Chondrocyte (in vitro differentiated cells): Measurements from ENCODE around the gene PTPN12. TPM values are rescaled to one million over a fixed set of nuclear protein-coding genes. Genes with fewer than 3 reads are reported as not detected.
"Not testable (repeated sequence)": the region's sequence is repeated elsewhere in the genome, so short reads cannot be mapped to it uniquely, and the experiment has no call there.

ENCODE experiments used
- DNase-seq: peaks from one replicate; pipeline ENCODE4 v3.0.0; 2021; ENCODE audit warnings: mixed read lengths, low spot score
- H3K27ac Mint-ChIP-seq: one replicate; pipeline ENCODE4 v1.8.0; 2021; ENCODE audit warnings: mild to moderate bottlenecking, moderate library complexity, mixed read lengths; ENCODE audit not compliant: unreplicated experiment
- H3K27me3 Mint-ChIP-seq: 2 replicates; pipeline ENCODE4 v1.8.0; 2021; ENCODE audit warnings: low read depth, mixed read lengths
- H3K36me3 Mint-ChIP-seq: 2 replicates; pipeline ENCODE4 v1.8.0; 2021; ENCODE audit warnings: low read depth, mixed read lengths
- H3K4me1 Mint-ChIP-seq: 2 replicates; pipeline ENCODE4 v1.8.0; 2021; ENCODE audit warnings: low read depth, mild to moderate bottlenecking, mixed read lengths
- H3K4me3 Mint-ChIP-seq: one replicate; pipeline ENCODE4 v1.8.0; 2021; ENCODE audit warnings: mild to moderate bottlenecking, moderate library complexity, mixed read lengths; ENCODE audit not compliant: unreplicated experiment
- H3K9me3 Mint-ChIP-seq: 2 replicates; pipeline ENCODE4 v1.8.0; 2021; ENCODE audit warnings: low read depth, mixed read lengths
- CTCF ChIP-seq: fragments of 200-600 bp; sonication (generic); IDR thresholded peaks from 2 replicates; pipeline ENCODE4 v1.5.0; 2021; ENCODE audit warnings: antibody characterized with exemption, mild to moderate bottlenecking, moderate library complexity
- total RNA-seq: library from RNA; stranded (reverse); gene quantifications from 3 replicates; pipeline ENCODE4 v1.2.1, GENCODE V29; 2021

Gene PTPN12
- total RNA-seq, 1 donor from 2014 or later: 68.2 TPM

DNA sequence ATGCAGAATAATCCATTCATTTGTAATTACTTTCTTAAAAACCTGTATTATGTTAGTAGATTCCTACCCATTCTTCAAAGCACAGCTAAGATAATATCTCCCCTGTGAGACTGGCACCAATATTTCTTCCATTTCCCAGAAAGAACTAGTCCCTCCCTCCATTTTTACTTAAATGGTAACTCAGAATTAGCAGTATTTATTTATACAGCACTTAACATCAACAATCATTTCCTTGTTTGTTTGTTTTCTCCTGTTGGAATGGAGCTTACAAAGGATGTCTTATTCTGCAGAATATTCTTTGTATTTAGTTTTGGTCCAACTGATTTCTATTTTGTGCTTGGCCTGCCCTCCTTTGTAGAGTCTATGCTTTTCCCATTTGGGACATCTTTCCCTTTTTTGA lies 32.1 kb upstream of the PTPN12 start:
- DNase-seq: no peak
- Mint-ChIP-seq H3K4me1 (peaks cover 3% of the 10 kb centered on the region), H3K27me3 (no peaks in the 10 kb centered on the region), H3K4me3 (no peak overlapping the region), H3K9me3 (no peaks in the 10 kb centered on the region), H3K36me3 (no peaks in the 10 kb centered on the region), H3K27ac (no peak overlapping the region)
- no peak for TF ChIP-seq CTCF

- H3K4me1 Mint-ChIP-seq: no peaks in the 10 kb centered on the region
- no peak for DNase-seq
- H3K27me3 Mint-ChIP-seq: no peaks in the 10 kb centered on the region
- no peaks in the 10 kb centered on the region for H3K36me3 Mint-ChIP-seq
- H3K4me3 Mint-ChIP-seq: no peak overlapping the region
- H3K27ac Mint-ChIP-seq: no peak overlapping the region
- TF ChIP-seq CTCF: no peak
- H3K9me3 Mint-ChIP-seq: peaks cover 2% of the 10 kb centered on the region
Observed at GRCh38 chr7:77506899-77507298, 30.2 kb upstream of the PTPN12 start.

GRCh38 chr7:77513002-77513670 lies 24.0 kb upstream of the PTPN12 start:
- H3K36me3 Mint-ChIP-seq, H3K4me3 Mint-ChIP-seq, H3K9me3 Mint-ChIP-seq, H3K27ac Mint-ChIP-seq, H3K4me1 Mint-ChIP-seq, DNase-seq, H3K27me3 Mint-ChIP-seq: not testable (repeated sequence)

DNA sequence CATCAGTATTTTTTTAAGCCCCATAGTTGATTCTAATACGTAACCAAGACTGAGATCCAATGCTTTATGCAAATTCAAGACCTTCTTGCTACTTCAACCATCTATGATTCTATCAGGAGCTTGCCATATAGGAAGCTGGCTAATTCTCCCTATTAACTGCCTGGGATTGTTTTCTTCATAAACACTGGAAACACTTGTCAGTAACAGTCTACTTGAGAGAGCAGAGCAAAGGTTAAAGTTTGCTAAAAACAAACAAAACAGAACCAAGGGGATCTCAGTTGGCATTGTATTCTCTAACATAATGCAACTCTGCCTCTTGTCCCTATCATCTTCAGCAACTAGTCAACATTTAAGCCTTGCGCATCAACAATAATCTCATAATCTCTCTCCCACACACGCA lies 21.0 kb upstream of the PTPN12 start:
- H3K36me3 Mint-ChIP-seq: peaks cover 3% of the 10 kb centered on the region
- H3K27ac Mint-ChIP-seq: no peak overlapping the region
- H3K4me3 Mint-ChIP-seq: no peak overlapping the region
- TF ChIP-seq CTCF: no peak
- no peaks in the 10 kb centered on the region for H3K9me3 Mint-ChIP-seq
- H3K4me1 Mint-ChIP-seq: no peaks in the 10 kb centered on the region
- no peaks in the 10 kb centered on the region for H3K27me3 Mint-ChIP-seq
- DNase-seq: no peak

- peaks cover 3% of the 10 kb centered on the region for H3K36me3 Mint-ChIP-seq
- no peaks in the 10 kb centered on the region for H3K9me3 Mint-ChIP-seq
- no peak for TF ChIP-seq CTCF
Observed at GRCh38 chr7:77520261-77520660, 16.8 kb upstream of the PTPN12 start.

DNA sequence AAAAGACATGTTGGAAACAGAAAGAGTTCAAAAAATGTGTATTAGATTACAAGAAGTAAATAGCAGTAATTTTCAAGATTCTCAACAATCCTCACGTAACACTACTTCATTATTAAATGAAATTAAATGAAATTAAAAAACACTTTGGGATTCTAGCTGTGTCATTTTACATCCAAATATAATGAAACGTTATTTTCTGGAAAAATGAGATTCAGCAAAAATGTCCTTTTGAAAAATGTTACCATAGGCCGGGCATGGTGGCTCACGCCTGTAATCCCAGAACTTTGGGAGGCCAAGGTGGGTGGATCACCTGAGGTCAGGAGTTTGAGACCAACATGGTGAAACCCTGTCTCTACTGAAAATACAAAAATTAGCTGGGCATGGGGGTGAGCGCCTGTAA lies 15.6 kb upstream of the PTPN12 start:
- H3K9me3 Mint-ChIP-seq, H3K27me3 Mint-ChIP-seq, H3K36me3 Mint-ChIP-seq, DNase-seq, H3K27ac Mint-ChIP-seq, H3K4me1 Mint-ChIP-seq, H3K4me3 Mint-ChIP-seq: not testable (repeated sequence)

More at GRCh38 chr7:77520261-77520660, 16.8 kb upstream of the PTPN12 start:
- H3K4me3 Mint-ChIP-seq: no peak overlapping the region
- H3K27ac Mint-ChIP-seq: no peak overlapping the region
- H3K4me1 Mint-ChIP-seq: no peaks in the 10 kb centered on the region
- H3K27me3 Mint-ChIP-seq: no peaks in the 10 kb centered on the region
- DNase-seq: no peak
